MM.1S (cell line): Measurements from ENCODE around the gene ELOA.

Experiments
- CTCF ChIP-seq: fragments of 300-600 bp; sonication (generic); IDR thresholded peaks from 2 replicates; pipeline ENCODE4 v1.5.1; 2016; ENCODE audit warnings: antibody characterized with exemption, low read length, mixed read lengths
- EZH2 ChIP-seq: fragments of 300-600 bp; sonication (generic); optimal IDR thresholded peaks from 2 replicates; pipeline ENCODE3; 2017; ENCODE audit warnings: low read depth, mild to moderate bottlenecking, antibody characterized with exemption, low read length, mixed read lengths
- EZH2phosphoT487 ChIP-seq: fragments of 300-600 bp; sonication (generic); IDR thresholded peaks from 2 replicates; pipeline ENCODE4 v1.6.1; 2018; ENCODE audit warnings: antibody characterized with exemption, low read length

GRCh38 chr1:23694371-23694770, 48.9 kb upstream of the ELOA start:
- TF ChIP-seq CTCF (no peak), EZH2 (no peak), EZH2phosphoT487 (no peak)
